AG09309 (cell line): Measurements from ENCODE around the gene RAP1GAP.

ENCODE experiments used
- DNase-seq: peaks from one replicate; pipeline ENCODE4 v3.0.0-alpha.2; 2010; ENCODE audit warnings: low read depth
- H3K4me3 ChIP-seq: 2 replicates; pipeline ENCODE4 v1.5.1; 2011; ENCODE audit warnings: mild to moderate bottlenecking, low read depth, low read length, moderate library complexity; ENCODE audit not compliant: control insufficient read depth
- CTCF ChIP-seq: IDR thresholded peaks from 2 replicates; pipeline ENCODE4 v1.5.1; 2011; ENCODE audit warnings: mild to moderate bottlenecking, low read depth, low read length, inconsistent platforms; ENCODE audit not compliant: insufficient read depth, control insufficient read depth; ENCODE audit errors: missing control alignments

The RAP1GAP gene

GRCh38 chr1:21573475-21573874 is 95.7 kb downstream of the RAP1GAP start:
- no peak overlapping the region for H3K4me3 ChIP-seq
- TF ChIP-seq CTCF, result no peak
- no peak for DNase-seq

- TF ChIP-seq CTCF, result no peak
- no peak for DNase-seq
- no peak overlapping the region for H3K4me3 ChIP-seq
Measured at GRCh38 chr1:21572735-21573277, 96.4 kb downstream of the RAP1GAP start.

GRCh38 chr1:21572221-21572620 is 96.9 kb downstream of the RAP1GAP start:
- H3K4me3 ChIP-seq, result no peak overlapping the region
- TF ChIP-seq CTCF, result no peak
- DNase-seq, result no peak

- no peak for DNase-seq
- no peak for TF ChIP-seq CTCF
- no peak overlapping the region for H3K4me3 ChIP-seq
Measured at GRCh38 chr1:21570885-21571284, 98.3 kb downstream of the RAP1GAP start.

GRCh38 chr1:21570528-21570875 is 98.7 kb downstream of the RAP1GAP start:
- DNase-seq, result no peak
- no peak for TF ChIP-seq CTCF
- no peak overlapping the region for H3K4me3 ChIP-seq

GRCh38 chr1:21569820-21570527 is 99.2 kb downstream of the RAP1GAP start:
- H3K4me3 ChIP-seq, result no peak overlapping the region
- no peak for DNase-seq
- no peak for TF ChIP-seq CTCF

GRCh38 chr1:21568809-21569385 is 100.3 kb downstream of the RAP1GAP start:
- TF ChIP-seq CTCF, result no peak
- no peak for DNase-seq
- no peak overlapping the region for H3K4me3 ChIP-seq
